HG03280 (cell line): ENCODE data around the gene CELF4.

Experiments
- ATAC-seq: cut with Tn5 transposase; IDR thresholded peaks from one replicate; pipeline ENCODE4 v1.9.1; 2021; ENCODE audit warnings: mild to moderate bottlenecking, moderate library complexity; ENCODE audit not compliant: unreplicated experiment

CELF4 gene

GRCh38 chr18:37527395-37527794 lies 38.2 kb downstream of the CELF4 start:
- ATAC-seq: no peak

DNA sequence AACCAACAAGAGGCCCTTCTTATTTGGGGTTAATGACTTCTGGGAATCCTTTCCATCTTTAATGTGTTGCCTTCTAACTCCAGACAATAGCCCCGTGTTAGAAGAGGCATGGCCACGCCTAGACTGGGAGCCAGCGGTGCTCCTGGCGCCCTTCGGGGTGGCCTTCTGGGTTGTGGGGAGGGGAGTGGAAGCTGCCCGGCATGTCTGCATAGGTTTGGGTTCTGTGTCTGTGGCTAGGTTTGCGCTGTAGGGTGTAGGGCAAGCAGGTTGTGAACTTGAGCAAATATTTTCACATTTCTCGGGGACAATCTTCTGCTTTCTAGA lies 40.4 kb downstream of the CELF4 start:
- no peak for ATAC-seq

DNA sequence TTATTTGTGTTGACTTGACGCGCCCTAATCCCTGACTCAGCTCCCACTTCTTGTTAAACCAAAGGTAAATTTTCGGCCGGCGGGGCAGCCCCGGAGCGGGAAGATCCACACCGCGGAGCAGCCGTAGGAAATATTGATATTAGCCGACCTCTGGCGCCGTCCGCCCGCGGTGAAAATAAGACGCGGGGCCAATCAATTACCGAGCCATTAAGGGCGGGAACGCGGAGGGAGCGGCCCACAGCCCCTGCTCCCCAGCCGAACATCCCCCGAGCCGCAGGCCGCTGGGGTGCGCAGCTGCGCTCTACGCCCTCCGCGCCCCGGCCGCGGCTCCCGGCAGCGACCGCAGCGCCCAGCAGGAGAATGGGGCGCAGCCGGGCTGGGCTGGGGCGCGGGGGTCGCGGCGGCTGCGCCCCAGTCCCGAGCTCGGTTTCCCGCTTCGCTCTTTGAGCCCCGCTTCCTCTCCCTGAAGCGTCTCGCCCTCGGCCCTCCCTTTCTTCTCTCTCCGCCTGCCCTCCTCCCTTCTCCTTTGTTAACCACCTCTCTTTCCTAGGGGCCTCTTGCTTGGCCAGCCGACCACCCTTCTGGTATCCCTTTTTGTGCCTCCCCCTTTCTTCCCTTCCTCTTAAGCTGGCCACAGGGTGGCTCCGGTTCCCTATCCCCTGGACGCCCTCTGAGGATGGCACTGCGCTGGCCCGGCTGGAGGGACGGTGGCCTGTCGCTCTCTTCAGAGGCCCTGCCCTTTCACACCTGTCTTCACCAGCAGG lies 40.9 kb downstream of the CELF4 start:
- no peak for ATAC-seq

DNA sequence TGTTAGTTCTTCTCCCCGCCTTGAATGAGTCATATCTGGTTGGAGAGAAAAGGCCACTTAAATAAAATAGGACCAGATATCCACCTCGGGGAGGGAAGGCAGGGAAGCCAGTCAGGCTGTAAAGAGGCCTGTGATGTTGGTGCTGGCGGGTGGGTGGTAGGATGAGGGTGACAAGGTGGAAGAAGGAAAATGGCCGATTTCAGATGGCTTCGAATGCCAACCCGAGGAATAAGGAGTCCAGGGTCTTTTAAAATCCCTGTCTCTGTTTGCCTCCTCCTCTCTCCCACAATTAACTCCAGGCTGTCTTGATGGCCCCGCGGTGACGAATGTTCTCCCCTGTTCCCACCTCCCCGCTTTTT lies 41.5 kb downstream of the CELF4 start:
- ATAC-seq: no peak

DNA sequence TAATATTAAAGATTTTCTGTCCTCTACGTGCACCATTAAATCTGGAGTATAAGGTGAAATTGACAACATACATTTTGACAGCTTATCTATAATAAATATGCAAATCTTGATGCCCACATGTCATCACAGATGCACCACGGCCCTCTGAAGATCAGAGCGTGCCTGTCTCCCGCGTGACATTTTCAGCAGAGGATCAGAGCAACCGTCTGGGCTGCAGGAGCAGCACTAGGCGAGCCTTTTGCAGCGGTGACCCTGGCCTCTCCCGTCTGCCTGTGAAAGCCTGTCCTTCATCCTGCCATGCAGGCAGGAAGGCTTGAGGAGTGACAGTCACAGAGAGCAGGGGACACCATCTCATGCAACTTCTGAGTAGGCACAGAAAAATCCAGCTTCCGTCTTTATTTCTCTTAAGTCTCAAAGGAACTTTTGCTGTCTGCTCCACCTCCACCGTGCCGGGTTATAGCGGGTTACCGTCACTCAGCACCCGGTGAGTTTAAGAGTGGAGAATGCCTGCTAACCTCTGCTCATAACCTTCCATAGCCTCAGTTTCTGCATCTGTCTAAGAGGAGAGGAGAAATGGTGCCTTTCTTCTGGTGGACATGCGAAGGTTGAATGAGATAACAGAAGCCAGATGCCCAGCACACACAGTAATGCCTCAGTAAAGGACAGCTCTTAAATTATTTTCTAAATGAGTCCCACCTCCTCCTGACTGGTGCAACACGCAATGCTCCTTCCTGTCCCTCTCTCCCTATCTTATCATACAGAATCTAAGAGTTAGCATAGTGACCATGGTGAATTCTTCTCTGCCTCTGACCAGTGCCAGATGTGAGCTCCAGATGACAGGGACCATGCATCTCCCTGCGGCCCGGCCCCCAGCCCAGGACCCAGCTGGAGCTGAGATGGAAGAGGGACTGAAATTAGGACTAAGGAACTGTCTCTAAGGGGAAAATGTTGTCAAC lies 43.8 kb downstream of the CELF4 start:
- no peak for ATAC-seq

DNA sequence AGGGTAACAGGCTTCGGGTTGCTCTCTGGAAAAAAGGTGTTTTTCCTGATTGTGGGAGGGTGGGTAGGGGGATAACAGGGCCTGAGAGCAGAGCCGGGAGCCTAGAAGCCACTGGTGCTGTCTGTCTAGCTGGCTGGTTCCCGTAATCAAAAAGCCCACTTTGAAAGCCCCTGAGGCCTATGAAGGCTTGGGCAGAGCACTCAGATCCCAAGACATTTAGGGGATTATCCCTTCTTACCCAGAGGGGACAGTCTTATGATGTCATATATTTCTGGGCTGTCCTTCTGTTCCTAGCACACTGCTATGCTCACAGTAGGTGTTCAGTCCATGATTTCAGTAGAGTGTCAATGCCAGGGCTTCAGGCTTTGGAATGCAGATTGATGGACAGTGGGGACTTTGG lies 45.1 kb downstream of the CELF4 start:
- ATAC-seq: no peak

DNA sequence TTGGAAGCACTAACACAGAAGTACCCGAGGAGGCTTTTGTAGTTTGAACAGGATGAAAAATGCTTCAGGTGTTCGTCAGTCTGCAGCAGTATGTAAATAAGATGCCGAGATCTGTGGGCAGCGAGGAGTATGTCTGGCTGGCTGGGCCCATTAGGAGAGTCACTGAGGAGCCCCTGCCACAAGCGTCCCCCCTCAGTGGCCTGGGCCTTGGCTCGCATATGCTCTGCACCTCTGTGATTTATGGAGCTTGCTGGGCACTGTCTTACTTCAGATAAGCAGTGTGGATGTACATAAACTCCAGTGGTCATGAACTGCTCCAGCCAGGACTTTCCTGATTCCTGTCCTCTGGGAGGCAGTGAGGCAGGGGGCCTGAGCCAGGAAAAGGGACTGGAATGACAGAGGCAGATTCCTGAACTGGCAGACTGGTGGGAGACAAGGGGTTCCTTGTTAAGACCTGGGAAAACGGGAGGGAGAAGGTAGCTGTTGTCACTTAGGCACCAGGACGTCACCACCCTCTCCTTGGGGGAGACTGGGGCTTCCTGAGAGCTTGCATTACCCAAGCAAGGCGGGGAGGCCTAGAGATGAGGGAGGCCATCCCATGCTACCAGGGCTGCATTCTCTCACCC lies 46.0 kb downstream of the CELF4 start:
- ATAC-seq: no peak

GRCh38 chr18:37516361-37516853 lies 49.2 kb downstream of the CELF4 start:
- ATAC-seq: no peak

DNA sequence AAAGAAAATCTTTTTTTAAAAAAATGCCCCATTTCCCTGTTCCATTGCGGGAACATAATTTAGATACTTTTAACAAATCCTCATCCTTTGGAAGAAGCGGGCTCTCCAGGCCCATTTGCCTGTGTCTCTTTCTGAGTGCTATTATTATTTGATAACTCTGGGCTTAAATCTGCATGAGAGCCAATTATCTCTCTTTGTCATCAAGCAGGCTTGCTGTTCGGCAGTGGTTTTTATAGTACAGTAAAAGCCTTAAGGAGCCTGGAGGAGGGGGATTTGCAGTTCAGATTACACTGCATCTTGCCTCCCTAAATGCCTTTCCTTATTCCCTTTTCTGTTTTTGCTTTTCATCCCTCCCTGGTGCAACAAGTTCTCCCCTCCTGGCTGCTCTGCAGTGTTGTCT lies 50.6 kb downstream of the CELF4 start:
- no peak for ATAC-seq

GRCh38 chr18:37512400-37512799 lies 53.2 kb downstream of the CELF4 start:
- no peak for ATAC-seq

GRCh38 chr18:37511721-37512298 lies 53.8 kb downstream of the CELF4 start:
- no peak for ATAC-seq

GRCh38 chr18:37509600-37509999 lies 56.0 kb downstream of the CELF4 start:
- no peak for ATAC-seq

DNA sequence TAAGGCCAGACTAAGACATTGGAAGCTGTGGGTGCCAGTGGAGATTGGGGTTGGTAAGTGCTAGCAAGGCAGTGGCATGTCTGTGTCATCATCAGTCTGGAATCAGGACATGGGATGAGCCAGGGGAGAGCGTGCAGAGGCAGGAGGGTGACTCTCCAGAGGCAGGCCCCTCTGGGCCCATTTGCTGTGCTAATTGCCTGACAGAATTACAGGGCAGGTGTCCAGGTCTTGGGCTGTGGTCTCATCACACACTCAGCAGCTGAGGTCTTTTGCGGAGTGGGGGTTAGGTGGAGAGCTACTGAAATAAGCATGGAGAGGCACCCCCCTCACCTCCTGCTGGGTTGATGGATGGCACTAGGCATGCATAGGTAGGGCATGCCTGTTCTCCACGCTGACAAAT lies 57.4 kb downstream of the CELF4 start:
- ATAC-seq: no peak

GRCh38 chr18:37507239-37507638 lies 58.4 kb downstream of the CELF4 start:
- ATAC-seq: no peak

DNA sequence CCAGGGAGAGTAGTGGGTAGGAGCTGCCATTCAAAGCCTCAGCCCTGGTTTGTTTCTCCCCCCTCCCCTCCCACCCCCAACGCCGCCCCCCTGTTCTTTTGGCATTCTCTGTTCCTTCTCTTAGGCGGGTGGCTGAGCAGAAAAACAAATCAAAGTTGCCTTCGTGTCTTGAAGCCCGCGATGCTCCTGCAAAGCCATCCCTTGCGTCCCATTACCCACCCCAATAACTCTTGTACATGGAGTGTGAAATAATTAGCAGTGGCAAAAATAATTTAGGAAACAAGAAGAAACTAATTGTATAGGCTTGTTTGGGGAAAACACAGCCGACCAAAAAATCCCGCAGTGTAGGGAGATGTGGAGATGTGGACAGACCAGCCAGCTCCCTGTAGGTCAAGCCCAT lies 59.6 kb downstream of the CELF4 start:
- no peak for ATAC-seq

DNA sequence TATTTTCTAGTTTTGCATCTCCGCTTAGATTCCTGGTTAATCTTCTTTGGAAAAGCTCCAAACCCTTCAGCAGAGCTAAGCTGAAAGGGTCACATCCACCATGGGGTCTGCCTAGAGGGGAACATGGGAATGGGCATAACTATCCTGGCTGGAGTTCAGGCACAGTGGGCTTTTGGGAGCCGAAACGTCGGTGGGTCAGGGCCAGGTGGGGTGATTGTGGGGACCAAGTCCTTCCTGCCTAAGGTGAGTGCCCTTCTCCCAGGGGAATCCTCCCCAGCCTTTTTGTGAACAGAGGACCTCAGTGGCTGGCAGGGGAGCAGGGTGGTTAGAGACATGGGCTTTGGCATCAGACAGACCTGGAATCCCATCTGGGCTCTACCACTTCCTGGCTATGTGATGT lies 60.3 kb downstream of the CELF4 start:
- no peak for ATAC-seq

GRCh38 chr18:37502601-37503000 lies 63.0 kb downstream of the CELF4 start:
- no peak for ATAC-seq

- ATAC-seq: no peak
These were observed 63.6 kb downstream of the CELF4 start for GRCh38 chr18:37502036-37502435.

GRCh38 chr18:37501136-37501535 lies 64.5 kb downstream of the CELF4 start:
- ATAC-seq: no peak

DNA sequence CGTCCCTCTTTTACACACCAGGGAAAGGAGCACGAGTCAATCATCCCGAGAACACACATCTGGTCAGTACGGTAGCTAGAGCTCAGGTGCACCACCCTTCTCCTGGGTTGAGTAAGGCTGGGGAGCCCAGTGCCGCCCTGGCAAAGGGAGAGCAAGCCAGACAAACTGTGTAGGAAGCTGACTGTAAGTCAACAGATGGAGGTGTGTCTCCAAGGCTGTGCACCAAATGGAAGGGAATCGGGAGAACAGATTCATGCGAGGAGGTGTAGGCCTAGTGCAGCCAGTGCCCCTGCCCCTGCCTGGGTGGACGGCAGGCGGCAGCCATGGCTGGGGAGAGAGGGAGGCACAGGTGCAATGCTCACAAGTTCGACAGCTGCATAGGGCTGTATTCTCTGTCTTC lies 65.7 kb downstream of the CELF4 start:
- no peak for ATAC-seq

DNA sequence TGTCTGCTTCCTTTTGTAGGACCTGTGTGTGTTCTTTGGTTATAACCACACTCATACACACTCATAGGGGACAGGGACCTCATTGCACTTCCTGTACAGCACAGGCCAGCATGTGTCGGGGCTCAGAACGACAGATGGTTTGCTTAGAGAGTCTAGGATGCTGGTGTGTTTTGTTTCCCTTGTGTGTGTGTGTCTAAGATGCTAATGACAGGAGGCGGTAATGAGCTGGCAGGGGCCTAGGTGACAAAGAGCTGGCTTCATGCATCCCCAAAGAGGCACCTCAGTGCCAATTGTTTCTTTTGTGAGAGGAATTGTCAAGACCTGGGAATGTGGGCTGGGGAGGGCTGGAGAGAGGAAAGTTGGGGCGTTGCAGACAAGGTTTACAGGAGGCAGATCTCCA lies 66.6 kb downstream of the CELF4 start:
- ATAC-seq: no peak
